Right lobe of liver (tissue), 6 donors: ENCODE measurements around the gene SLC44A4. TPM values are rescaled to one million over a fixed set of nuclear protein-coding genes. Genes with fewer than 3 reads are reported as not detected.
A peak's percentile ranks its signal among the peaks of the same experiment; 100 is the strongest.

Experiments used
- ATAC-seq, 4 donors: fragments of 200-7000 bp; cut with Tn5 transposase; one replicate each; pipeline ENCODE4 v1.9.1; 2020; ENCODE audit warnings: mild to moderate bottlenecking in 4 of 4, moderate library complexity in 4 of 4
- DNase-seq, 3 donors: peaks; one replicate each; pipeline ENCODE4 v3.0.0-alpha.2; 2020
- H3K27ac ChIP-seq, 3 donors: fragments of 200-600 bp; one replicate each; pipeline ENCODE4 v1.8.0; 2022
- H3K27me3 ChIP-seq, 2 donors: fragments of 200-600 bp; one replicate each; pipeline ENCODE4 v1.8.0; 2022
- H3K36me3 ChIP-seq, 4 donors: fragments of 200-600 bp; sonication (generic) in 1 of 4; one replicate each; pipeline versions ENCODE4 v1.5.1 to v1.8.0; 2017 to 2022; ENCODE audit warnings: control low read depth in 1 of 4
- H3K4me1 ChIP-seq, 4 donors: fragments of 200-600 bp; sonication (generic) in 1 of 4; one replicate each; pipeline versions ENCODE4 v1.5.1 to v1.8.0; 2017 to 2022; ENCODE audit warnings: control low read depth in 1 of 4
- H3K4me3 ChIP-seq, 3 donors: fragments of 200-600 bp; one replicate each; pipeline ENCODE4 v1.8.0; 2022
- H3K9me3 ChIP-seq, 4 donors: fragments of 200-600 bp; sonication (generic) in 1 of 4; one replicate each; pipeline versions ENCODE4 v1.5.1 to v1.8.0; 2017 to 2022; ENCODE audit warnings: control low read depth in 1 of 4
- POLR2A ChIP-seq: fragments of 450-650 bp; IDR thresholded peaks from one replicate; pipeline ENCODE4 v1.6.1; 2017; ENCODE audit warnings: antibody characterized with exemption, mild to moderate bottlenecking
- WGBS: methylation state at CpG from one replicate; pipeline ENCODE4 v1.1.6; 2018; ENCODE audit warnings: low coverage, low lambda C conversion rate; ENCODE audit not compliant: insufficient coverage; ENCODE audit errors: missing lambda C conversion rate; 5-methylcytosine and 5-hydroxymethylcytosine counted together
- intact Hi-C, 2 donors: fragments of 100-400 bp; cut with DNase I; formaldehyde crosslinking; loops; one replicate each; pipeline versions ENCODE4 v1.11.2 to v1.14.1; 2022
- total RNA-seq, 6 experiments: library from RNA; depleted of rRNA in 2 of 6; stranded (reverse); fragments of >200 nt in 2 of 6; fragmentation: NEBNext Ultra II Directional in 3 of 6; extraction: Animal tissue kit (Norgen Biotek cat#: 25700) in 3 of 6; gene quantifications; one replicate each; pipeline versions ENCODE4 v1.1.0 to v1.2.4, GENCODE V29; 2016 to 2023
- TF ChIP-seq, protein P1 (sequence below), 4 donors: fragments of 200-600 bp in 3 of 4; fragments of 450-650 bp in 1 of 4; IDR thresholded peaks; one replicate each; pipeline versions ENCODE4 v1.5.1 to v1.8.0; 2016 to 2022; ENCODE audit warnings: antibody characterized with exemption in 4 of 4, mild to moderate bottlenecking in 2 of 4
- donor health status: DM: no; HTN: yes; CAD: no.
- donor health status: DM: no; HTN: no; CAD: no.
- donor health status: DM: no; HTN: no; CAD: no.
- donor health status: DM: no; HTN: yes; CAD: no.
- donor health status: DM: no; HTN: yes; CAD: no.

SLC44A4 gene
- total RNA-seq, 6 experiments from 2014 or later: 0.09 to 0.25 TPM; not detected in 4

DNA sequence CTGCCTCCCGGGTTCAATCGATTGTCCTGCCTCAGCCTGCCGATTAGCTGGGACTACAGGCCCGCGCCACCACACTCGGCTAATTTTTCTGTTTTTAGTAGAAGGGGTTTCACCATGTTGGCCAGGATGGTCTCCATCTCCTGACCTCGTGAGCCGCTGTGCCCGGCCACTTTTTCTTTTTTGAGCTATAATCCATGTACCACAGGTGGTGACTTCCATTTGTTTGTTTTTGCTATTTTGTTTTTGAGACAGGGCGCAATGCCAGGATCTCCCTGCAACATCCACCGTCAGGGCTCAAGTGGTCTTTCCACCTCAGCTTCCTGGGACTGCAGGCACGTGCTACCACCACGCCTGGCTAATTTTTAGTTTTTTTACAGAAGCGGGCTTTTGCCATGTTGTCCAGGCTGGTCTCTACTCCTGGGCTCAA lies 42.7 kb downstream of the SLC44A4 start:
- WGBS: 31% methylated on average over 12 of the region's 14 CpGs
- intact Hi-C loops: loop anchor here (10.0 kb wide), 1 partner anchor 61 kb away; the partner anchor contains the start of gene VWA7 (in 2 of the 2)
- DNase-seq (no peak), ATAC-seq (no peak)
- Histone ChIP-seq H3K4me3 (peak overlapping the region; percentile 81 to 89 (median 87)), H3K27me3 (no peaks in the 10 kb centered on the region), H3K27ac (peak overlapping the region; percentile 93 to 96 (median 94)), H3K36me3 (peaks cover 11 to 40% (median 26%) of the 10 kb centered on the region in 4 donors), H3K9me3 (no peaks in the 10 kb centered on the region), H3K4me1 (peaks cover 0 to 40% (median 13%) of the 10 kb centered on the region in 4 donors)
- no peak for TF ChIP-seq POLR2A
- TF ChIP-seq, protein P1, sequence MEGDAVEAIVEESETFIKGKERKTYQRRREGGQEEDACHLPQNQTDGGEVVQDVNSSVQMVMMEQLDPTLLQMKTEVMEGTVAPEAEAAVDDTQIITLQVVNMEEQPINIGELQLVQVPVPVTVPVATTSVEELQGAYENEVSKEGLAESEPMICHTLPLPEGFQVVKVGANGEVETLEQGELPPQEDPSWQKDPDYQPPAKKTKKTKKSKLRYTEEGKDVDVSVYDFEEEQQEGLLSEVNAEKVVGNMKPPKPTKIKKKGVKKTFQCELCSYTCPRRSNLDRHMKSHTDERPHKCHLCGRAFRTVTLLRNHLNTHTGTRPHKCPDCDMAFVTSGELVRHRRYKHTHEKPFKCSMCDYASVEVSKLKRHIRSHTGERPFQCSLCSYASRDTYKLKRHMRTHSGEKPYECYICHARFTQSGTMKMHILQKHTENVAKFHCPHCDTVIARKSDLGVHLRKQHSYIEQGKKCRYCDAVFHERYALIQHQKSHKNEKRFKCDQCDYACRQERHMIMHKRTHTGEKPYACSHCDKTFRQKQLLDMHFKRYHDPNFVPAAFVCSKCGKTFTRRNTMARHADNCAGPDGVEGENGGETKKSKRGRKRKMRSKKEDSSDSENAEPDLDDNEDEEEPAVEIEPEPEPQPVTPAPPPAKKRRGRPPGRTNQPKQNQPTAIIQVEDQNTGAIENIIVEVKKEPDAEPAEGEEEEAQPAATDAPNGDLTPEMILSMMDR (IDR thresholded peaks at IDR 0.05): no peak

GRCh38 chr6:31834367-31835250 lies 44.2 kb downstream of the SLC44A4 start:
- peaks cover 5 to 26% (median 17%) of the 10 kb centered on the region in 4 donors for H3K36me3 ChIP-seq
- no peaks in the 10 kb centered on the region for H3K27me3 ChIP-seq
- ATAC-seq: peak; percentile 43 to 88 (median 66)
- peak; percentile 89 to 93 (median 92) for DNase-seq
- peaks cover 0 to 41% (median 13%) of the 10 kb centered on the region in 4 donors for H3K4me1 ChIP-seq
- intact Hi-C loops: loop anchor here (10.0 kb wide), 1 partner anchor 60 kb away; the partner anchor contains the start of gene VWA7 (in 2 of the 2)
- H3K4me3 ChIP-seq: peak overlapping the region; percentile 81 to 89 (median 87)
- peak; percentile 71 for TF ChIP-seq POLR2A
- TF ChIP-seq, protein P1 (IDR thresholded peaks at IDR 0.05): no peak
- H3K27ac ChIP-seq: peak overlapping the region; percentile 93 to 96 (median 94)
- no peaks in the 10 kb centered on the region for H3K9me3 ChIP-seq
- under 1% methylated on average over 54 of the region's 59 CpGs for WGBS

GRCh38 chr6:31831350-31832215 lies 47.2 kb downstream of the SLC44A4 start:
- WGBS: 72% methylated on average over 15 of the region's 15 CpGs
- H3K27ac ChIP-seq: peak overlapping the region in 2 of 3 donors; percentile 75 to 91
- H3K27me3 ChIP-seq: no peaks in the 10 kb centered on the region
- peaks cover 0 to 3% (median 0%) of the 10 kb centered on the region in 4 donors for H3K36me3 ChIP-seq
- ATAC-seq: no peak
- H3K9me3 ChIP-seq: no peaks in the 10 kb centered on the region
- H3K4me3 ChIP-seq: peak overlapping the region in 1 of 3 donors; percentile 68
- TF ChIP-seq, protein P1 (IDR thresholded peaks at IDR 0.05): no peak
- TF ChIP-seq POLR2A: no peak
- intact Hi-C loops: loop anchor here (10.0 kb wide), 1 partner anchor 57 kb away; the partner anchor contains the start of gene VWA7 (in 2 of the 2)
- no peak for DNase-seq
- H3K4me1 ChIP-seq: peaks cover 0 to 31% (median 6%) of the 10 kb centered on the region in 4 donors

DNA sequence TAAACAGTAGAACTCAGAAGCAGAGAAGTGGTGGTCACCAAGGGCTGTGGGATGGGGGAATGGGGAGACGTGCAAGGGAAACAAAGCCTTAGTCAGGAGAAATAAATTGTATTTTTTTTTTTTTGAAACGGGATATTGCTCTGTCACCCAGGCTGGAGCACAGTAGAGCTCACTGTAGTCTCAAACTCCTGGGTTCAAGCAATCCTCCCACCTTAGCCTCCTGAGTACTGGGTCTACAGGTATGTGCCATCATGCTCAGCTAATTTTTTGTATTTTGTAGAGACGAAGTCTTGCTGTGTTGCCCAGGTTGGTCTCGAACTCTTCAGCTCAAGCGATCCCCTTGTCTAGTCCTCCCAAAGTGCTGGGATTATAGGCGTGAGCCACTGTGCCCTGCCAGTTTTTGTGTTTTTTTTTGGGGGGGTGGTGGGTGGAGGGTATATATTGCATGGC lies 47.9 kb downstream of the SLC44A4 start:
- intact Hi-C loops: loop anchor here (10.0 kb wide), 1 partner anchor 56 kb away; the partner anchor contains the start of gene VWA7 (in 2 of the 2)
- 53% methylated on average over 6 of the region's 6 CpGs for WGBS
- Histone ChIP-seq H3K4me3 (peak overlapping the region; percentile 36 to 68 (median 62)), H3K9me3 (no peaks in the 10 kb centered on the region), H3K27me3 (no peaks in the 10 kb centered on the region), H3K4me1 (peaks cover 0 to 31% (median 4%) of the 10 kb centered on the region in 4 donors), H3K27ac (peak overlapping the region; percentile 75 to 91 (median 90)), H3K36me3 (peaks cover 0 to 3% (median 0%) of the 10 kb centered on the region in 4 donors)
- DNase-seq (no peak), ATAC-seq (no peak)
- no peak for TF ChIP-seq POLR2A
- TF ChIP-seq, protein P1 (IDR thresholded peaks at IDR 0.05): no peak
